GM12878 (cell line): ENCODE data around the gene RMND5A. TPM values are rescaled to one million over a fixed set of nuclear protein-coding genes. Genes with fewer than 3 reads are reported as not detected.

Experiments used
- ATAC-seq: fragments of 200-7000 bp; cut with Tn5 transposase; 3 replicates; pipeline ENCODE4 v1.9.1; 2020; ENCODE audit warnings: mild to moderate bottlenecking, moderate library complexity
- BruUV-seq: library from RNA; stranded (reverse); fragments of 400-500 nt; replicated peaks from 2 replicates; lab custom pipeline; 2021; lab: Mats Ljungman, UMichigan
- CTCF ChIA-PET: fragments of 300-600 bp; sonication (Branson Sonifier 250); formaldehyde crosslinking; extraction: SDS; loops from one replicate; lab custom pipeline; 2021; ENCODE audit warnings: inconsistent platforms; lab: Yijun Ruan, JAX
- POLR2A ChIA-PET: fragments of 350-600 bp; formaldehyde crosslinking; extraction: SDS; loops from one replicate; lab custom pipeline; 2021; ENCODE audit warnings: inconsistent platforms; lab: Charles Lee
- RAD21 ChIA-PET: fragments of 300-600 bp; sonication (Branson Sonifier 250); formaldehyde crosslinking; loops from one replicate; lab custom pipeline; 2023; ENCODE audit warnings: antibody characterized with exemption; ENCODE audit not compliant: unreplicated experiment; lab: Charles Lee
- SMC1A ChIA-PET: fragments of 300-600 bp; sonication (Branson Sonifier 250); formaldehyde crosslinking; loops from one replicate; lab custom pipeline; 2023; ENCODE audit not compliant: unreplicated experiment, uncharacterized antibody; lab: Charles Lee
- DNase-seq: peaks from one replicate; pipeline ENCODE4 v3.0.0-alpha.2; 2011; ENCODE audit warnings: low read depth, low spot score
- FAIRE-seq: peaks from 3 replicates; lab custom pipeline; 2011; peaks lifted over from hg19 to GRCh38; lab: Jason Lieb, UNC
- H2AFZ ChIP-seq: 2 replicates; pipeline ENCODE4 v1.6.0; 2011; ENCODE audit warnings: low read depth, low read length, control low read depth; ENCODE audit not compliant: control insufficient read depth
- H3K27ac ChIP-seq: 2 replicates; pipeline ENCODE4 v1.5.1; 2011; ENCODE audit warnings: control low read depth; ENCODE audit not compliant: control insufficient read depth, insufficient read depth
- H3K27me3 ChIP-seq, 2 experiments: replicated peaks in 1 of 2; 2 replicates each; pipeline versions ENCODE4 v1.6.0 to v1.6.1; 2011; ENCODE audit warnings: low read length in 1 of 2; ENCODE audit not compliant: control insufficient read depth in 2 of 2, insufficient read depth in 2 of 2
- H3K36me3 ChIP-seq, 2 experiments: 2 replicates each; pipeline ENCODE4 v1.5.1; 2011; ENCODE audit warnings: low read length in 1 of 2; ENCODE audit not compliant: control insufficient read depth in 2 of 2, insufficient read depth in 2 of 2
- H3K4me1 ChIP-seq: 2 replicates; pipeline ENCODE4 v1.6.1; 2011; ENCODE audit warnings: mild to moderate bottlenecking, low read length, moderate library complexity, mixed read lengths; ENCODE audit not compliant: control insufficient read depth, insufficient read depth
- H3K4me2 ChIP-seq: 2 replicates; pipeline ENCODE4 v1.6.0; 2011; ENCODE audit warnings: control low read depth; ENCODE audit not compliant: control insufficient read depth, insufficient read depth
- H3K4me3 ChIP-seq: fragments of 200-600 bp; sonication (generic); 2 replicates; pipeline ENCODE4 v1.5.1; 2016
- H3K79me2 ChIP-seq: 2 replicates; pipeline ENCODE4 v1.6.0; 2011; ENCODE audit warnings: low read length; ENCODE audit not compliant: control insufficient read depth, insufficient read depth
- H3K9ac ChIP-seq: 2 replicates; pipeline ENCODE4 v1.8.0; 2011; ENCODE audit warnings: low read length, control low read depth, mixed read lengths; ENCODE audit not compliant: control insufficient read depth, insufficient read depth
- H3K9me3 ChIP-seq: replicated peaks from 3 replicates; pipeline ENCODE4 v1.5.1; 2011; ENCODE audit warnings: mild to moderate bottlenecking, low read length; ENCODE audit not compliant: control insufficient read depth, insufficient read depth
- H4K20me1 ChIP-seq: 2 replicates; pipeline ENCODE4 v1.6.0; 2011; ENCODE audit not compliant: control insufficient read depth, insufficient read depth
- ATF3 ChIP-seq: IDR thresholded peaks from 2 replicates; pipeline ENCODE4 v1.6.1; 2011; ENCODE audit warnings: low read depth, mild to moderate bottlenecking, low read length, moderate library complexity, borderline replicate concordance; ENCODE audit errors: extremely low read depth
- NR2F1 ChIP-seq: fragments of 450-650 bp; conservative IDR thresholded peaks from 2 replicates; pipeline ENCODE4 v1.6.1; 2017; ENCODE audit warnings: mild to moderate bottlenecking
- POLR2A ChIP-seq: IDR thresholded peaks from 2 replicates; pipeline ENCODE4 v1.6.1; 2011; ENCODE audit warnings: low read depth, mild to moderate bottlenecking, low read length
- RFX5 ChIP-seq: IDR thresholded peaks from 2 replicates; pipeline ENCODE4 v1.6.1; 2011; ENCODE audit warnings: low read depth, low read length, improper control_type of control experiment
- SUZ12 ChIP-seq: fragments of 200-600 bp; sonication (generic); IDR thresholded peaks from one replicate; pipeline ENCODE4 v1.6.1; 2018; ENCODE audit warnings: antibody characterized with exemption, mild to moderate bottlenecking; ENCODE audit not compliant: unreplicated experiment
- WGBS: methylation state at CpG from one replicate; pipeline ENCODE4 v1.1.6; 2016; ENCODE audit warnings: low lambda C conversion rate; ENCODE audit not compliant: insufficient replicate concordance, insufficient coverage; ENCODE audit errors: missing lambda C conversion rate; 5-methylcytosine and 5-hydroxymethylcytosine counted together
- in situ Hi-C: fragments of 300-500 bp; cut with MboI; formaldehyde crosslinking; loops from 9 replicates; pipeline ENCODE4 v1.14.3; 2018; ENCODE audit warnings: mixed read lengths
- intact Hi-C: fragments of 100-400 bp; cut with micrococcal nuclease; formaldehyde crosslinking; loops from one replicate; pipeline ENCODE4 v1.14.2; 2022; ENCODE audit not compliant: unreplicated experiment
- polyA plus RNA-seq, 11 experiments: library from polyadenylated mRNA; depleted of rRNA in 4 of 11; unstranded in 6 of 11; stranded (reverse) in 5 of 11; fragments of >200 nt; fragmentation: Nextera tagmentation in 4 of 11; fragmentation: Illumina TruSeq in 1 of 11; extraction: Ambion mirVana in 4 of 11; extraction: Trizol in 1 of 11; gene quantifications; 1 replicate in 1 of 11; 2 replicates in 10 of 11; pipeline versions ENCODE4 v1.2.1 to v1.2.3, GENCODE V29; 2011 to 2016; ENCODE audit warnings: inconsistent platforms in 2 of 11, missing spikeins in 2 of 11, low read depth in 1 of 11
- total RNA-seq, 4 experiments: library from RNA; depleted of rRNA in 3 of 4; stranded (reverse); fragments of >200 nt in 3 of 4; fragmentation: Illumina TruSeq in 1 of 4; extraction: Trizol in 1 of 4; gene quantifications; 2 replicates each; pipeline versions ENCODE4 v1.2.1 to v1.2.3, GENCODE V29; 2013 to 2021

RMND5A gene
- total and polyA plus RNA-seq, 10 of the 15 experiments (the other 5 are each of a cell fraction or from before 2014, with no cell fraction given): 8.3 to 33.6 (median 23.2) TPM

DNA sequence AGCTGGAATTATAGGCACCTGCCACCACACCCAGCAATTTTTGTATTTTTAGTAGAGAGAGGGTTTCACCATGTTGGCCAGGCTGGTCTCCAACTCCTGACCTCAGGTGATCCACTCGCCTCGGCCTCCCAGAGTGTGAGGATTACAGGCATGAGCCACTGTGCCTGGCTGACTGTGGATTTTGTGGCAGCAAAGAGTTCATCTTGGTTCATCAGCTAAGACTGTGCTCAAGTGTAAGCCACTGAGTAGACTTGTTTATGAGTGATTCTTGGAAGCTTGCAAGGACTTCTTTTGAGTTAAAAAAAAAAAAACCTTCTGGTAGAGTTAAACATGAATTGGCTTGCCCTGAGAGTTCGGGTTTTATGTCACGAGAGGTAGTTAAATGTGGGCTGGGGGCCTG, 106.9 kb downstream of the RMND5A start:
- H2AFZ ChIP-seq: no peak overlapping the region
- no peak overlapping the region for H3K4me2 ChIP-seq
- ChIA-PET CTCF (no interaction called here), SMC1A (no interaction called here), POLR2A (no interaction called here), RAD21 (no interaction called here)
- FAIRE-seq (no peak), ATAC-seq (no peak), DNase-seq (no peak)
- no peak overlapping the region for H3K4me3 ChIP-seq
- in situ Hi-C loops (no loop called here), intact Hi-C loops (no loop called here)
- H3K9me3 ChIP-seq: no peaks in the 10 kb centered on the region; the same call in 2 of the 3 replicates
- 13% methylated on average over 4 of the region's 4 CpGs for WGBS
- H3K27ac ChIP-seq: no peak overlapping the region
- H3K79me2 ChIP-seq: no peaks in the 10 kb centered on the region
- BruUV-seq: no TSS peak
- H3K4me1 ChIP-seq: no peaks in the 10 kb centered on the region
- no peaks in the 10 kb centered on the region for H3K36me3 ChIP-seq
- H3K9ac ChIP-seq: no peak overlapping the region
- TF ChIP-seq POLR2A (no peak), NR2F1 (no peak), SUZ12 (no peak), ATF3 (no peak), RFX5 (no peak)
- no peaks in the 10 kb centered on the region for H4K20me1 ChIP-seq
- H3K27me3 ChIP-seq: peaks cover 0 to 3% of the 10 kb centered on the region in 2 experiments; a peak in 3 of 4 replicates

Other genes starting within 250 kb of the RMND5A start
- gene CHMP3, start 156.8 kb upstream of the RMND5A start, total RNA-seq (2014; rRNA removed): 22.5 and 31.3 TPM in 2 replicates
- gene CHMP3, start 156.8 kb upstream of the RMND5A start, total RNA-seq (2014; rRNA removed; fragmentation: Illumina TruSeq; extraction: Trizol): 36.7 and 39.9 TPM in 2 replicates
- gene CHMP3, start 156.8 kb upstream of the RMND5A start, total RNA-seq (2021): 31.2 and 32.5 TPM in 2 replicates
- gene CHMP3, start 156.8 kb upstream of the RMND5A start, polyA plus RNA-seq (2011; rRNA removed): 41.2 and 52.0 TPM in 2 replicates
- gene CHMP3, start 156.8 kb upstream of the RMND5A start, polyA plus RNA-seq (2014; fragmentation: Illumina TruSeq; extraction: Trizol): 56.8 and 62.2 TPM in 2 replicates
- 10 to 100 TPM; 24.1 to 27.6 TPM for gene CHMP3, start 156.8 kb upstream of the RMND5A start, polyA plus RNA-seq (2014; fragmentation: Nextera tagmentation; extraction: Ambion mirVana)
- gene CHMP3, start 156.8 kb upstream of the RMND5A start, polyA plus RNA-seq (2014; rRNA removed): 22.9 and 26.0 TPM in 2 replicates
- gene CHMP3, start 156.8 kb upstream of the RMND5A start, polyA plus RNA-seq (2016; fragmentation: Nextera tagmentation; extraction: Ambion mirVana): 10 to 100 TPM; 32.5 to 35.8 TPM
- 8.0 and 11.7 TPM in 2 replicates for gene RNF103, start 96.4 kb upstream of the RMND5A start, total RNA-seq (2014; rRNA removed)
- 9.2 and 10.3 TPM in 2 replicates for gene RNF103, start 96.4 kb upstream of the RMND5A start, total RNA-seq (2014; rRNA removed; fragmentation: Illumina TruSeq; extraction: Trizol)
- gene RNF103, start 96.4 kb upstream of the RMND5A start, total RNA-seq (2021): 10.6 and 11.0 TPM in 2 replicates
- 8.0 and 12.4 TPM in 2 replicates for gene RNF103, start 96.4 kb upstream of the RMND5A start, polyA plus RNA-seq (2011; rRNA removed)
- gene RNF103, start 96.4 kb upstream of the RMND5A start, polyA plus RNA-seq (2014; fragmentation: Illumina TruSeq; extraction: Trizol): 10.3 and 14.0 TPM in 2 replicates
- gene RNF103, start 96.4 kb upstream of the RMND5A start, polyA plus RNA-seq (2014; fragmentation: Nextera tagmentation; extraction: Ambion mirVana): 1 to 10 TPM; 2.4 to 2.5 TPM
- gene RNF103, start 96.4 kb upstream of the RMND5A start, polyA plus RNA-seq (2014; rRNA removed): 6.9 and 8.9 TPM in 2 replicates
- gene RNF103, start 96.4 kb upstream of the RMND5A start, polyA plus RNA-seq (2016; fragmentation: Nextera tagmentation; extraction: Ambion mirVana): 1 to 10 TPM; 5.2 to 5.3 TPM
- not detected in 2 replicates for gene CD8A, start 70.6 kb downstream of the RMND5A start, total RNA-seq (2014; rRNA removed)
- gene CD8A, start 70.6 kb downstream of the RMND5A start, total RNA-seq (2014; rRNA removed; fragmentation: Illumina TruSeq; extraction: Trizol): not detected in 2 replicates
- 0.13 and 0.15 TPM in 2 replicates for gene CD8A, start 70.6 kb downstream of the RMND5A start, total RNA-seq (2021)
- gene CD8A, start 70.6 kb downstream of the RMND5A start, polyA plus RNA-seq (2011; rRNA removed): 0.30 and 0.43 TPM in 2 replicates
- gene CD8A, start 70.6 kb downstream of the RMND5A start, polyA plus RNA-seq (2014; fragmentation: Illumina TruSeq; extraction: Trizol): not detected in 2 replicates
- not detected for gene CD8A, start 70.6 kb downstream of the RMND5A start, polyA plus RNA-seq (2014; fragmentation: Nextera tagmentation; extraction: Ambion mirVana)
- not detected in 2 replicates for gene CD8A, start 70.6 kb downstream of the RMND5A start, polyA plus RNA-seq (2014; rRNA removed)
- not detected for gene CD8A, start 70.6 kb downstream of the RMND5A start, polyA plus RNA-seq (2016; fragmentation: Nextera tagmentation; extraction: Ambion mirVana)
- not detected in 2 replicates for gene CD8B, start 141.6 kb downstream of the RMND5A start, total RNA-seq (2014; rRNA removed)
- not detected in 2 replicates for gene CD8B, start 141.6 kb downstream of the RMND5A start, total RNA-seq (2014; rRNA removed; fragmentation: Illumina TruSeq; extraction: Trizol)
- 0.21 TPM in 1 of 2 replicates, not detected in the other for gene CD8B, start 141.6 kb downstream of the RMND5A start, total RNA-seq (2021)
- not detected in 2 replicates for gene CD8B, start 141.6 kb downstream of the RMND5A start, polyA plus RNA-seq (2011; rRNA removed)
- gene CD8B, start 141.6 kb downstream of the RMND5A start, polyA plus RNA-seq (2014; fragmentation: Illumina TruSeq; extraction: Trizol): not detected in 2 replicates
- not detected for gene CD8B, start 141.6 kb downstream of the RMND5A start, polyA plus RNA-seq (2014; fragmentation: Nextera tagmentation; extraction: Ambion mirVana)
- gene CD8B, start 141.6 kb downstream of the RMND5A start, polyA plus RNA-seq (2014; rRNA removed): not detected in 2 replicates
- gene CD8B, start 141.6 kb downstream of the RMND5A start, polyA plus RNA-seq (2016; fragmentation: Nextera tagmentation; extraction: Ambion mirVana): not detected
- gene RGPD1, start 221.8 kb downstream of the RMND5A start, total RNA-seq (2014; rRNA removed): 0.06 TPM in 1 of 2 replicates, not detected in the other
- 0.27 and 0.32 TPM in 2 replicates for gene RGPD1, start 221.8 kb downstream of the RMND5A start, total RNA-seq (2014; rRNA removed; fragmentation: Illumina TruSeq; extraction: Trizol)
- 0.13 and 0.19 TPM in 2 replicates for gene RGPD1, start 221.8 kb downstream of the RMND5A start, total RNA-seq (2021)
- 0.04 and 0.06 TPM in 2 replicates for gene RGPD1, start 221.8 kb downstream of the RMND5A start, polyA plus RNA-seq (2011; rRNA removed)
- 0.24 and 0.28 TPM in 2 replicates for gene RGPD1, start 221.8 kb downstream of the RMND5A start, polyA plus RNA-seq (2014; fragmentation: Illumina TruSeq; extraction: Trizol)
- under 1 TPM; 0.02 to 0.11 TPM for gene RGPD1, start 221.8 kb downstream of the RMND5A start, polyA plus RNA-seq (2014; fragmentation: Nextera tagmentation; extraction: Ambion mirVana)
- 0.01 and 0.08 TPM in 2 replicates for gene RGPD1, start 221.8 kb downstream of the RMND5A start, polyA plus RNA-seq (2014; rRNA removed)
- under 1 TPM; 0.11 to 0.16 TPM for gene RGPD1, start 221.8 kb downstream of the RMND5A start, polyA plus RNA-seq (2016; fragmentation: Nextera tagmentation; extraction: Ambion mirVana)